HG02870 (cell line): ENCODE results near the gene MAP10.

Experiments
- ATAC-seq: cut with Tn5 transposase; IDR thresholded peaks from one replicate; pipeline ENCODE4 v1.9.1; 2021; ENCODE audit warnings: mild to moderate bottlenecking, moderate library complexity; ENCODE audit not compliant: unreplicated experiment

MAP10 gene

DNA sequence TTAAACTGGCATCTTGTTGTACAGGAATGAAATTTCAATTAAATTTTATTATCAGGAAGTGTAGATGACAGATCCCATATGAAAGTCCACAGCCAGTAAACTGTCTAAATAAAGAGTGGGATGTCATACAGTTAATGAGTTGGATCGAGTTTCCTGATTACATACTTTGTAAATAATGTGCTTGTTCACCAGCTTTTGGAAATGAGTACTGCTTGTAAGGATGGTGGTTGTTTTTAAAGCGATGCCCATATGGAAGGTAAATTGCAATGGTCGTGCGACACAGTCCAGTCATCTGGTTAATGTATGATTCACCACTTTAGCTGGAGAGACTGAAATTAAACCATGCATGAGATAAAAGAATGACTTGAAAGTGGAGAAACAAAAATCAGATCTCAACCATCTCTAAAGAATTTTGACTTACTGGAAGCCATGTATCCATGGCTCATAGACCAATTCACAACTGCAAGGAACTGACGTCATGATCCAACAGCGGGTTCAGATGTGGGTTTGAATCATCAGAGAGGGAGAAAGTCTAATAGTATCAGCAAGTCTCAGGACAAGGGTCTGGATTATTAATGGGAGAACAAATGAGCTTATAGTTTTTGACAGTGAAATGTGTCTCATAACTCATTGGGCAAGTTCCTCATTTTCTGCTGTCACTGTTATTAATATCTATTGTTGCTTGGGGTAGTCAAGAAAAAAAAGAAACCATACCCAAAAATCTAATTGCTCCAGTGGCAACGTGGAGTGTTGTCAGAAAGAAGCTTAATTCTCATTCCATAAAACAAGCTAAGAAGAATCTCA, 49.0 kb downstream of the MAP10 start:
- no peak for ATAC-seq

DNA sequence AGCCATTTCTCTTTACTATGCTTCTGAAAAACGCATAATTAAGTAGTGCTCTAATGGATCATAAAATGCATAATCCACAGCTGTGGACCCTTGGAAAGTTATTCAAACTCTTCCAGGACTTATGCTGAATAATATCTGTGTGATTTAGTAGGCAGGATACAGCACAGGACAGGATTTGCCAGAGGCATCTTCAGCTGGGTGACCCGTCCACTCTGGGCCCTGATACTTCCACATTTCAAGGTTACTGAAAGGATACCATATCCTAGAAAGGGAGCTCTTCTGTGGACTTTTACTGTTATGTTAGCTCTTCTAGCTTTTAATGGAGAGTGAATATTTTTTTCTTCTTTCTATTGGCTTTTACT, 49.6 kb downstream of the MAP10 start:
- ATAC-seq: no peak

DNA sequence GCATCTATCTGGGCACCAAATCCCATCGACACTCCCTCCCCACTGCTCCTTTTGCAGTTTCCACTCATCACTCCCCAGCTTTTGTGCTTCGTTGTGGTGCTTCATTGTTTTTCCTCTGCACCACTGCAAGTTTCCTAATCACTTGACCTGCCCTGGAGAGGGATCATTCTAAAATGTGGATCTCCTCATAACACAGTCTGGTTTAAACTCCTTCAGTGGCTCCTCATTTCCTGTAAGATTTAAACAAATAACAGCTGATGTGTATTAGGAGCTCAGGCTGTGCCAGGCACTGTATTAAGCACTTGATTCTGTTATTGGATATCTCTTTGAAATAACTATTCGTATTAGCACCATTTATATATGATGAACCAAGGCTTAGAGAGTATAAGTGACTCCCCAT, 51.3 kb downstream of the MAP10 start:
- no peak for ATAC-seq
